OCI-LY1 (cell line): ENCODE data around the gene SLCO6A1.

Experiments
- H2AFZ ChIP-seq: fragments of 200-600 bp; sonication (generic), shearing (Covaris generic); 2 replicates; pipeline ENCODE4 v1.6.0; 2014; ENCODE audit warnings: antibody characterized with exemption, mild to moderate bottlenecking, low read length
- H3F3A ChIP-seq: fragments of 200-600 bp; sonication (generic), shearing (Covaris generic); 2 replicates; pipeline ENCODE4 v1.6.0; 2014; ENCODE audit warnings: mild to moderate bottlenecking, antibody characterized with exemption, low read length, moderate library complexity; ENCODE audit not compliant: insufficient read depth
- H3K27ac ChIP-seq: fragments of 200-600 bp; sonication (generic); 2 replicates; pipeline ENCODE4 v1.5.1; 2014; ENCODE audit warnings: low read length, mixed run types, mild to moderate bottlenecking, low read depth; ENCODE audit not compliant: poor library complexity, severe bottlenecking
- H3K27me3 ChIP-seq: fragments of 200-600 bp; sonication (generic); 2 replicates; pipeline ENCODE4 v1.6.0; 2014; ENCODE audit warnings: antibody characterized with exemption, mild to moderate bottlenecking, low read length, moderate library complexity; ENCODE audit not compliant: insufficient read depth
- H3K36me3 ChIP-seq: fragments of 200-600 bp; sonication (generic); 2 replicates; pipeline ENCODE4 v1.6.1; 2014; ENCODE audit warnings: mild to moderate bottlenecking, antibody characterized with exemption, low read length, moderate library complexity, mixed read lengths; ENCODE audit not compliant: insufficient read depth
- H3K4me1 ChIP-seq: fragments of 200-600 bp; sonication (generic); 2 replicates; pipeline ENCODE4 v1.5.1; 2014; ENCODE audit warnings: mild to moderate bottlenecking, low read length, moderate library complexity; ENCODE audit not compliant: insufficient read depth, severe bottlenecking
- H3K4me2 ChIP-seq: fragments of 200-600 bp; sonication (generic), shearing (Covaris generic); 2 replicates; pipeline ENCODE4 v1.6.1; 2014; ENCODE audit warnings: low read length
- H3K4me3 ChIP-seq: fragments of 200-600 bp; sonication (generic); 2 replicates; pipeline ENCODE4 v1.5.1; 2014; ENCODE audit warnings: low read length, low read depth, mild to moderate bottlenecking, mixed read lengths; ENCODE audit not compliant: poor library complexity, severe bottlenecking
- H3K79me2 ChIP-seq: fragments of 200-600 bp; shearing (Covaris generic); 2 replicates; pipeline ENCODE4 v1.6.1; 2016; ENCODE audit warnings: mixed run types, low read length, mixed read lengths; ENCODE audit not compliant: insufficient read depth
- H3K9ac ChIP-seq: fragments of 200-600 bp; sonication (generic), shearing (Covaris generic); 2 replicates; pipeline ENCODE4 v1.6.1; 2014; ENCODE audit warnings: mild to moderate bottlenecking, low read length, mixed read lengths
- H3K9me2 ChIP-seq: fragments of 200-600 bp; sonication (generic), shearing (Covaris generic); 2 replicates; pipeline ENCODE4 v1.6.1; 2014; ENCODE audit warnings: low read depth, mild to moderate bottlenecking, low read length, mixed read lengths
- H3K9me3 ChIP-seq: fragments of 200-600 bp; shearing (Covaris generic); 2 replicates; pipeline ENCODE4 v1.6.1; 2014; ENCODE audit warnings: low read length, mixed read lengths
- H4K20me1 ChIP-seq: fragments of 200-600 bp; sonication (generic), shearing (Covaris generic); 2 replicates; pipeline ENCODE4 v1.6.0; 2016; ENCODE audit warnings: mild to moderate bottlenecking, low read length; ENCODE audit not compliant: insufficient read depth
- EZH2 ChIP-seq: fragments of 200-600 bp; sonication (generic), shearing (Covaris generic); IDR thresholded peaks from 2 replicates; pipeline ENCODE4 v1.8.0; 2017; ENCODE audit warnings: borderline replicate concordance, mixed run types, mild to moderate bottlenecking, antibody characterized with exemption, low read length, moderate library complexity, mixed read lengths
- TF ChIP-seq, protein P1 (sequence below): fragments of 200-600 bp; sonication (generic), shearing (Covaris generic); IDR thresholded peaks from 2 replicates; pipeline ENCODE4 v1.5.1; 2017; ENCODE audit warnings: mild to moderate bottlenecking, antibody characterized with exemption, low read length, moderate library complexity, mixed read lengths

Gene SLCO6A1

DNA sequence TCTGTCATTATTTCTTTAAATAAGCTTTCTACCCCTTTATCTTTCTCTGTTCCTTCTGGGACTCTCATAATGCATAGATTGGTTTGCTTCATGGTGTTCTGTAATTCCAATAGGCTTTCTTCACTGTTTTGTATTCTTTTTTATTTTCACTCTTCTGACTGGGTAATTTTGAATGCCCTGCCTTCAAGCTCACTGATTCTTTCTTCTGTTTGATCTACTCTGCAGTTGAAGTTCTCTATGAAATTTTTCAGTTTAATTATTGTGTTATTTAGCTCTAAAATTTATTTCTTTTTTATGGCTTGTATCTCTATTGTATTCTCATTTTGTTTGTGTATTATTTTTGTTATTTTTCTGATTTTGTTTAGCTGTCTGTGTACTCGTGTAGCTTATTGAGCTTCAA, 113.4 kb downstream of the SLCO6A1 start:
- H3K36me3 ChIP-seq: no peaks in the 10 kb centered on the region
- no peak overlapping the region for H2AFZ ChIP-seq

GRCh38 chr5:102380174-102380573, 118.6 kb downstream of the SLCO6A1 start:
- Histone ChIP-seq H3K4me3 (no peak overlapping the region), H3F3A (no peaks in the 10 kb centered on the region), H3K9me2 (no peaks in the 10 kb centered on the region), H3K4me1 (no peaks in the 10 kb centered on the region), H3K79me2 (no peaks in the 10 kb centered on the region), H3K9me3 (no peaks in the 10 kb centered on the region), H3K27me3 (no peaks in the 10 kb centered on the region), H3K36me3 (no peaks in the 10 kb centered on the region), H3K9ac (no peak overlapping the region), H4K20me1 (no peaks in the 10 kb centered on the region), H3K27ac (no peak overlapping the region), H3K4me2 (no peak overlapping the region), H2AFZ (no peak overlapping the region)
- TF ChIP-seq, protein P1, sequence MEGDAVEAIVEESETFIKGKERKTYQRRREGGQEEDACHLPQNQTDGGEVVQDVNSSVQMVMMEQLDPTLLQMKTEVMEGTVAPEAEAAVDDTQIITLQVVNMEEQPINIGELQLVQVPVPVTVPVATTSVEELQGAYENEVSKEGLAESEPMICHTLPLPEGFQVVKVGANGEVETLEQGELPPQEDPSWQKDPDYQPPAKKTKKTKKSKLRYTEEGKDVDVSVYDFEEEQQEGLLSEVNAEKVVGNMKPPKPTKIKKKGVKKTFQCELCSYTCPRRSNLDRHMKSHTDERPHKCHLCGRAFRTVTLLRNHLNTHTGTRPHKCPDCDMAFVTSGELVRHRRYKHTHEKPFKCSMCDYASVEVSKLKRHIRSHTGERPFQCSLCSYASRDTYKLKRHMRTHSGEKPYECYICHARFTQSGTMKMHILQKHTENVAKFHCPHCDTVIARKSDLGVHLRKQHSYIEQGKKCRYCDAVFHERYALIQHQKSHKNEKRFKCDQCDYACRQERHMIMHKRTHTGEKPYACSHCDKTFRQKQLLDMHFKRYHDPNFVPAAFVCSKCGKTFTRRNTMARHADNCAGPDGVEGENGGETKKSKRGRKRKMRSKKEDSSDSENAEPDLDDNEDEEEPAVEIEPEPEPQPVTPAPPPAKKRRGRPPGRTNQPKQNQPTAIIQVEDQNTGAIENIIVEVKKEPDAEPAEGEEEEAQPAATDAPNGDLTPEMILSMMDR: no peak
- no peak for TF ChIP-seq EZH2

More for the DNA sequence above, 113.4 kb downstream of the SLCO6A1 start:
- H3K27ac ChIP-seq: no peak overlapping the region
- no peak overlapping the region for H3K4me2 ChIP-seq
- no peak for TF ChIP-seq EZH2
- TF ChIP-seq, protein P1: no peak
- H3F3A ChIP-seq: no peaks in the 10 kb centered on the region
- H3K9me2 ChIP-seq: no peaks in the 10 kb centered on the region
- no peaks in the 10 kb centered on the region for H3K27me3 ChIP-seq
- H3K4me3 ChIP-seq: no peak overlapping the region
- H3K9ac ChIP-seq: no peak overlapping the region
- no peaks in the 10 kb centered on the region for H3K79me2 ChIP-seq
- H4K20me1 ChIP-seq: no peaks in the 10 kb centered on the region
- H3K4me1 ChIP-seq: no peaks in the 10 kb centered on the region
- no peaks in the 10 kb centered on the region for H3K9me3 ChIP-seq

DNA sequence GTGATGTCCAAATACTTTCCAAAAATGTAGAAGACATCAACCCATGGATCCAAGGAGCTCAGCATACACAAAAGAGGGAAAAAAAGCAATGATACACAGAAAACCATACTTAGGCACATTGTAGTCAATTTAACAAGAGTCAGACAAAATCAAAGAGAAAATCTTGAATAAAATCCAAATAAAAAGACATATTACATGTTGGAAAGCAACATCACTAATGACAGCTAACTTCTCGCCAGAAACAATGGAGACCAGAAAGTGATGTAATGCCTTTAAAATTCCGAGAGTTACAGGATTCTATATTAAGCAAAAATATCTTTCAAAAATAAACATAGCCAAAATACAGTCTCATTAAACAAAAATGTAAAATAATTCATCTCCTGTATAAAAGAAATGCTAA, 122.9 kb downstream of the SLCO6A1 start:
- Histone ChIP-seq H3F3A (no peaks in the 10 kb centered on the region), H3K9me2 (no peaks in the 10 kb centered on the region), H3K79me2 (no peaks in the 10 kb centered on the region), H3K4me3 (no peak overlapping the region), H3K4me2 (no peak overlapping the region), H3K36me3 (no peaks in the 10 kb centered on the region), H3K27ac (no peak overlapping the region), H3K27me3 (no peaks in the 10 kb centered on the region), H2AFZ (no peak overlapping the region), H3K4me1 (no peaks in the 10 kb centered on the region), H3K9me3 (no peaks in the 10 kb centered on the region), H3K9ac (no peak overlapping the region), H4K20me1 (no peaks in the 10 kb centered on the region)
- TF ChIP-seq EZH2: no peak
- TF ChIP-seq, protein P1: no peak
